IPS-NIHi11 (cell line): Measurements from ENCODE around the gene ACSL3.

Experiments used
- DNase-seq: peaks from one replicate; pipeline ENCODE4 v3.0.0; 2012; ENCODE audit warnings: mixed read lengths, low spot score

Gene ACSL3

GRCh38 chr2:222943820-222944219 is 83.0 kb downstream of the ACSL3 start:
- DNase-seq = no peak

GRCh38 chr2:222944552-222944951 is 83.7 kb downstream of the ACSL3 start:
- no peak for DNase-seq

GRCh38 chr2:222944971-222945740 is 84.3 kb downstream of the ACSL3 start:
- no peak for DNase-seq

DNA sequence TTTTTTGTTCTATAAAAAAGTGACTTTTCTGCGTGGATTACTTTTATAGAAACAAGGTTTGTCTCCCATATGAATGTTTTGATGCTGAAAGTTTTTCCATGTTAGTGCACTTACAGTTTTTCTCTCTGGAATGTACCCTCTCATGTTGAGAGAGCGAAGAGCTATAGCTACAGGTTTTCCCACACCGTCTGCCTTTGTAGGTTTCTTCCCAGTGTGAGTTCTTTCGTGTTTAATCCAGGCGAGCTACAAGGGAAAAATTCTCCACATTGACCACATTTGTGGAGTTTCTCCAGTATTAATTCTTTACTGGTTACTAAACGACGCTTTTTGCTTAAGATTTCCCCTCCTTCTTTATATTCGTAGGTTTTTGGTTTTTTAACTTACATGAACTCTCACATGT is 85.1 kb downstream of the ACSL3 start:
- DNase-seq = no peak

- no peak for DNase-seq
These were observed 86.0 kb downstream of the ACSL3 start for GRCh38 chr2:222946700-222947287.

- DNase-seq = no peak
These were observed 88.2 kb downstream of the ACSL3 start for GRCh38 chr2:222949073-222949472.

GRCh38 chr2:222949690-222950323 is 89.0 kb downstream of the ACSL3 start:
- no peak for DNase-seq

GRCh38 chr2:222950638-222951285 is 89.9 kb downstream of the ACSL3 start:
- DNase-seq = no peak

DNA sequence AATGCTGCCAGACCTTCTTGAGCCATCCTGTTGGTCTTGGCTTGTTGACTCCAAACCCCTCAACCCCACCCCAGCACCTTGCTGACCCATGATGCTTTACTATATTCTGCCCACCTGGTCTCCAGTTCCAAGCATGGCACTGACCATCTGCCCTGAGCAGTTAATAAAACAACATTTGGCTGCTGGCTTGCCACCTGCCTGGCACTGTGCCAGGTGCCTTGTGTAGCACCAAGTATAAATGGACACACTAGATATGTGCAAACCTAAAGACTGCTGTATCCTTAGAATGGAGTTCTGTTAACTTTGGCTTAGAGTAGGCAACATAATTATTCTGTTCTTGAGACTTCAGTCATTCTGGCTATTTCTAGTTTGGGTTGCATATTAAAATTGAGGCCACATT is 91.4 kb downstream of the ACSL3 start:
- DNase-seq = no peak

- no peak for DNase-seq
These were observed 94.2 kb downstream of the ACSL3 start for GRCh38 chr2:222955008-222955407.

- DNase-seq = peak; percentile 48
These were observed 98.5 kb downstream of the ACSL3 start for GRCh38 chr2:222959358-222959757.

- no peak for DNase-seq
These were observed 99.3 kb downstream of the ACSL3 start for GRCh38 chr2:222960126-222960525.

GRCh38 chr2:222963641-222964040 is 102.8 kb downstream of the ACSL3 start:
- DNase-seq = no peak

DNA sequence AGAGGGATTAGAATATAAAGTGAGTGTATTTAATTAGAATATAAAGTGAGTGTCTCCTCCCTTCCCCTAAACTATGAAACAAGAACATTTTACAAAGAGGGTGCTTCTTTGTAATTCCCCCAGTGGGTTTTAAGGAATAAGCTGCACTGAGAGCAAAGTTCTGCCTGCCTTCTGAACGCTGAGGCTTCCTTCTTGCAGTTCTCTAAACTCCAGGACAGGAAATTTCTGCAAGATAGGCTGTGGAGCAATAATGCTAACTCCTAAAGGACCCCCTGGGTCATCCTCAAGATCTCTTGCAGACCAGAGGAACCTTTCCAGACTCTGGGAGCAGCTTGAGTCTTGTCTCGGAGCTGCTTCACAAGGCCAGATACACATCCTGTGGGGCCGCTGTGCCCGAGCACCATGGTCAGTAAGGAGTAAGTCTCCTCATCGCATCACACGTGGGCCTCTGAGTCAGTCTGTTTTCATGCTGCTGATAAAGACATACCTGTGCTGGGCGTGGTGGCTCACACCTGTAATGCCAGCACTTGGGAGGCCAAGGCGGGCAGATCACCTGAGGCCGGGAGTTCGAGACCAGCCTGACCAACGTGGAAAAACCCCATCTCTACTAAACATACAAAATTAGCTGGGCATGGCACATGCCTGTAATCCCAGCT is 103.7 kb downstream of the ACSL3 start:
- no peak for DNase-seq

GRCh38 chr2:222965555-222965954 is 104.7 kb downstream of the ACSL3 start:
- DNase-seq = no peak

DNA sequence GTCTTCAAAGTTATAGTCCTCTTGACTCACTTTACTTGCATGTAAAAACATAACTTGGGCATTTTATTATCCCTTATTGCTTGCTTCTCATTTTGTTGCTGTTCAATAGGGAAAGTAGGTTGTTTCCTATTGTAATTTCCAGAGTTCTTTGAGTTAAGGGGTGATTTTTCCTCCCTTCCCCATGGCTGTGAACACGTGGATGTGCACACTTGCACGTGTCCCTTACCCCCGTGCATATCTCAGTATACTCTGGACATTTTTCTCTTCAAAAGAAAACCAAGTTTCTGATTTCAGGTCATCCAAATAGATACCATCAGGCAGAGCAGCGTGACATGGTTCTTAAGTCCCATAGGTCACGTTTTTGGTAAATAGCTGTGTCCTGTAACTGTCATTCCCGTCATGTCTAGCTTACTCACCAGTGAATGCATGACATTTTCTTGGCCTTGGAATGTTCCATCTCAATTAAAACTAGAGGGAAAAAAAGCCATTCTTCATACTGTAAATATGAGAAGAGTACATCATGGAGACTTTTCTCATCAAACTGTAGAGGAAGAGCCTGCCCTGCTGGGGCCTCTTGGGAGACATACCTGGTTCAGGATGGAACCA is 107.8 kb downstream of the ACSL3 start:
- no peak for DNase-seq

GRCh38 chr2:222969491-222969890 is 108.7 kb downstream of the ACSL3 start:
- no peak for DNase-seq

DNA sequence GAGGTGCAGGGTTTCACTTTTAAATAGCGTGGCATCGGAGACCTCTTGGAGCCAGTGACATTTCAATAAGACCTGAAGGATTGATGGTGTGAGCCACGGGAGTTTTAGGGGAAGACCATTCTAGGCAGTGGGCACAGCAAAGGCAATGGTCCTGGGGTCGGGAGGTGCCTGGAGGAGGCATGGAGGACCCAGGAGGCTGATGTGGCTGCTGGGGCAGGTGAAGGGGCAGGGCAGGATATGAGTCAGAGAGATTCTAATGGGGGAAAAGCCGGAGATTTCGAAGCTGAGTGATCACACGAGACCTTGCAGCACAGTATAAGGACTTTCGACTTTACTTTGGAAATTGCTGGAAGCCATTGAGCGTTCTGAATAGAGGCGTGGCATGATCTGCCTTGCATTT is 111.6 kb downstream of the ACSL3 start:
- no peak for DNase-seq

DNA sequence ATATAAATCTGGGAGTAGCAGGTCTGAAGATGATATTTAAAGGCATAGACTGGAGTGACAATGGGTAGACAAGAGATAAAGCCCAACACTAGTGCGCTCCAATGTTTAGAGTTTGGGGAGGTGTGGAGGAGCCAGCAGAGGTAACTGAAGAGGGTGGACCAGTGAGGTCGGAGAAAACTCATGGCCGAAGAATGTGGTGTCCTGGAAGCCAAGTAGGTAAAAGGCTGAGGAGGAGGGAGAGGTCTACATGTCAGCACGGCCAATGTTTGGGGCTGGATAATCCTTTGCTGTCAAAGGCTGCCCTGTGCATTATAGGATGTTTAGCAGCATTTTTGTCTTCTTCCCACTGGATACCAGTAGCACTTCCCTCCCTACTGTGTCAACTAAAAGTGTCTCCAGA is 112.4 kb downstream of the ACSL3 start:
- no peak for DNase-seq

- DNase-seq = no peak
These were observed 112.9 kb downstream of the ACSL3 start for GRCh38 chr2:222973733-222974132.

DNA sequence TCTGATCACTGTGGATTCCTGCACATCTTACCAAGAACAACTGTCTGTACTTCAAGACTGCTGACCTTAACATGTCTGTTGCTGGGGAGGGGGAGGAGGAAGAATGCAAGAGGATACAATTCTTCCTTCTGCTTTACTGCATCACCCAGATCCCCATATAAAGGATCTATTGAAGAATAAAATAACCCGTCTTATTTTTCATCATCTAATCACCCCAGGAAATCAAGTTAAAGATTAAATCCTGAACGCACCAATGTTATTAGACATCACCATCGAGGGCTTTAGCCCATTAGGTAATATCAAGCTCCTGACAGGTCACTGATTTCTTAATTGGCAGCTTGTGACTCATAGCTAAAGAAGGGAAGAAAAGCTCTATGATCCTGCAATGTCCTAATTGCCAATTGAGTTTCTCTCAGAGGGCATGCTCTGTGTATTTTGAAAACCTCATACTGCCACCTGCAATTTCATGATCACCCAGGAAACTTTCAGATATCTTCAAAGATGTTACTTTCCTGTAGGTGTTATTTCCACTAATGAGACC is 115.8 kb downstream of the ACSL3 start:
- no peak for DNase-seq

- no peak for DNase-seq
These were observed 116.3 kb downstream of the ACSL3 start for GRCh38 chr2:222977121-222977520.
